Lower leg skin (tissue), 4 donors: ENCODE data around the gene TECPR2. TPM values are rescaled to one million over a fixed set of nuclear protein-coding genes. Genes with fewer than 3 reads are reported as not detected.

ENCODE experiments used
- DNase-seq, 2 donors: peaks; one replicate each; pipeline ENCODE4 v3.0.0-alpha.2; 2019; ENCODE audit warnings: low spot score in 2 of 2
- H3K4me3 ChIP-seq: fragments of 200-600 bp; sonication (generic); 2 replicates; pipeline ENCODE4 v1.5.1; 2017; ENCODE audit warnings: mild to moderate bottlenecking, low read depth; ENCODE audit not compliant: poor library complexity, severe bottlenecking
- CTCF ChIP-seq, 3 donors: fragments of 450-650 bp; IDR thresholded peaks; one replicate each; pipeline ENCODE4 v1.5.1; 2016; ENCODE audit warnings: antibody characterized with exemption in 3 of 3, mild to moderate bottlenecking in 3 of 3, moderate library complexity in 2 of 3
- POLR2A ChIP-seq, 2 donors: fragments of 450-650 bp; IDR thresholded peaks; one replicate each; pipeline ENCODE4 v1.6.1; 2016 to 2017; ENCODE audit warnings: antibody characterized with exemption in 2 of 2, mild to moderate bottlenecking in 1 of 2, moderate library complexity in 1 of 2
- WGBS, 2 donors: methylation state at CpG; one replicate each; pipeline ENCODE4 v1.1.5; 2018; 5-methylcytosine and 5-hydroxymethylcytosine counted together
- intact Hi-C: fragments of 100-400 bp; cut with DNase I; formaldehyde crosslinking; loops from one replicate; pipeline ENCODE4 v1.15.0; 2023; ENCODE audit warnings: low total_unique reads
- total RNA-seq, 4 donors: library from RNA; depleted of rRNA; stranded (reverse); fragments of >200 nt; gene quantifications; one replicate each; pipeline ENCODE4 v1.1.0, GENCODE V29; 2016

The TECPR2 gene
- total RNA-seq, 4 donors from 2014 or later = 10.8 to 37.8 (median 17.8) TPM

GRCh38 chr14:102461490-102462338 lies 99.0 kb downstream of the TECPR2 start:
- H3K4me3 ChIP-seq = no peak overlapping the region
- WGBS, 2 donors = 74 to 79% methylated on average over 14 of the region's 14 CpGs
- intact Hi-C loops = no loop called here
- DNase-seq = no peak
- no peak for TF ChIP-seq CTCF (IDR thresholded peaks at IDR 0.05)
- no peak for TF ChIP-seq POLR2A (IDR thresholded peaks at IDR 0.05)

GRCh38 chr14:102462391-102462790 lies 99.7 kb downstream of the TECPR2 start:
- intact Hi-C loops = no loop called here
- no peak for DNase-seq
- no peak overlapping the region for H3K4me3 ChIP-seq
- 60 to 86% methylated on average over 4 of the region's 4 CpGs for WGBS, 2 donors
- TF ChIP-seq CTCF (IDR thresholded peaks at IDR 0.05) (no peak), POLR2A (IDR thresholded peaks at IDR 0.05) (no peak)

- no peak for TF ChIP-seq POLR2A (IDR thresholded peaks at IDR 0.05)
- TF ChIP-seq CTCF (IDR thresholded peaks at IDR 0.05) = no peak
- no peak overlapping the region for H3K4me3 ChIP-seq
- no peak for DNase-seq
- WGBS, 2 donors = 91 to 99% methylated on average over 4 of the region's 4 CpGs
- intact Hi-C loops = no loop called here
These were observed 101.3 kb downstream of the TECPR2 start for GRCh38 chr14:102464006-102464405.

- TF ChIP-seq CTCF (IDR thresholded peaks at IDR 0.05) (no peak), POLR2A (IDR thresholded peaks at IDR 0.05) (no peak)
- no peak overlapping the region for H3K4me3 ChIP-seq
- intact Hi-C loops = no loop called here
- DNase-seq = no peak
- WGBS, 2 donors = 84 to 90% methylated on average over 6 of the region's 6 CpGs
These were observed 102.2 kb downstream of the TECPR2 start for GRCh38 chr14:102464846-102465341.

GRCh38 chr14:102469261-102469660 lies 106.5 kb downstream of the TECPR2 start:
- DNase-seq = no peak
- H3K4me3 ChIP-seq = no peak overlapping the region
- intact Hi-C loops = no loop called here
- TF ChIP-seq POLR2A (IDR thresholded peaks at IDR 0.05) (no peak), CTCF (IDR thresholded peaks at IDR 0.05) (no peak)
- WGBS, 2 donors = 67 to 70% methylated on average over 1 of the region's 1 CpG
